HCT116 (cell line): Measurements from ENCODE around the gene INPP5F. TPM values are rescaled to one million over a fixed set of nuclear protein-coding genes. Genes with fewer than 3 reads are reported as not detected.
A peak's percentile ranks its signal among the peaks of the same experiment; 100 is the strongest.

Experiments used
- ATAC-seq: fragments of 200-7000 bp; cut with Tn5 transposase; 2 replicates; pipeline ENCODE4 v1.9.1; 2020; ENCODE audit warnings: mild to moderate bottlenecking, moderate library complexity
- BruUV-seq: library from RNA; stranded (reverse); fragments of 400-500 nt; replicated peaks from 2 replicates; lab custom pipeline; 2021; lab: Mats Ljungman, UMichigan
- CTCF ChIA-PET: fragments of 300-600 bp; sonication (Branson Sonifier 250); formaldehyde crosslinking; loops from one replicate; lab custom pipeline; 2021; ENCODE audit warnings: antibody characterized with exemption; lab: Charles Lee
- POLR2A ChIA-PET: fragments of 300-600, 350-600 bp; sonication (Branson Sonifier 250); formaldehyde crosslinking; loops from one replicate; lab custom pipeline; 2021; ENCODE audit warnings: antibody characterized with exemption; lab: Charles Lee
- RAD21 ChIA-PET, 2 experiments: fragments of 300-600 bp; sonication (Branson Sonifier 250); formaldehyde crosslinking; loops; one replicate each; lab custom pipeline; 2023; ENCODE audit warnings: low total read pairs in 2 of 2; ENCODE audit not compliant: uncharacterized antibody in 2 of 2, unreplicated experiment in 2 of 2, low non-redundant PET in 1 of 2; lab: Charles Lee
- DNase-seq: peaks from one replicate; pipeline ENCODE4 v3.0.0-alpha.2; 2010; ENCODE audit warnings: low read depth, low spot score
- H2AFZ ChIP-seq: fragments of 200-600 bp; shearing (Covaris generic), sonication (generic); 2 replicates; pipeline ENCODE4 v1.6.1; 2017; ENCODE audit warnings: low read depth, mixed run types, mixed read lengths, antibody characterized with exemption, low read length; ENCODE audit not compliant: poor library complexity, severe bottlenecking
- H3K27ac ChIP-seq: 2 replicates; pipeline ENCODE4 v1.5.1; 2012; ENCODE audit warnings: low read depth, low read length
- H3K27me3 ChIP-seq: fragments of 200-600 bp; sonication (generic); 2 replicates; pipeline ENCODE4 v1.6.1; 2016; ENCODE audit warnings: mixed run types, low read length, mixed read lengths; ENCODE audit not compliant: insufficient read depth
- H3K36me3 ChIP-seq, 2 experiments: fragments of 200-500 bp in 1 of 2; fragments of 200-600 bp in 1 of 2; sonication (Bioruptor generic) in 1 of 2; sonication (generic) in 1 of 2; 2 replicates each; pipeline versions ENCODE4 v1.5.1 to v1.6.1; 2014 to 2016; ENCODE audit warnings: low read length in 2 of 2, inconsistent platforms in 1 of 2, mixed read lengths in 1 of 2, mixed run types in 1 of 2; ENCODE audit not compliant: insufficient read depth in 2 of 2, control insufficient read depth in 1 of 2
- H3K4me1 ChIP-seq, 2 experiments: fragments of 200-600 bp in 1 of 2; sonication (generic) in 1 of 2; 2 replicates each; pipeline versions ENCODE4 v1.5.1 to v1.6.1; 2012 to 2017; ENCODE audit warnings: low read length in 2 of 2, inconsistent platforms in 1 of 2, mild to moderate bottlenecking in 1 of 2, mixed read lengths in 1 of 2, mixed run types in 1 of 2, moderate library complexity in 1 of 2; ENCODE audit not compliant: insufficient read depth in 2 of 2, control insufficient read depth in 1 of 2
- H3K4me2 ChIP-seq: fragments of 200-600 bp; sonication (generic); 2 replicates; pipeline ENCODE4 v1.6.1; 2017; ENCODE audit warnings: mixed run types, low read length, mixed read lengths
- H3K4me3 ChIP-seq, 2 experiments: fragments of 200-600 bp in 1 of 2; sonication (generic) in 1 of 2; replicated peaks in 1 of 2; 2 replicates each; pipeline ENCODE4 v1.5.1; 2011 to 2016; ENCODE audit warnings: low read length in 2 of 2, control low read depth in 1 of 2, low read depth in 1 of 2, mild to moderate bottlenecking in 1 of 2, mixed read lengths in 1 of 2, mixed run types in 1 of 2
- H3K79me2 ChIP-seq: fragments of 200-600 bp; sonication (generic); 2 replicates; pipeline ENCODE4 v1.6.1; 2017; ENCODE audit warnings: mild to moderate bottlenecking, mixed run types, low read length, moderate library complexity, mixed read lengths; ENCODE audit not compliant: insufficient read depth
- H3K9ac ChIP-seq: fragments of 200-600 bp; sonication (generic); 2 replicates; pipeline ENCODE4 v1.6.1; 2016; ENCODE audit warnings: low read length, mixed read lengths
- H3K9me2 ChIP-seq: fragments of 200-600 bp; sonication (generic), shearing (Covaris generic); 2 replicates; pipeline ENCODE4 v1.6.1; 2017; ENCODE audit warnings: mixed run types, mild to moderate bottlenecking, moderate library complexity; ENCODE audit not compliant: insufficient read depth
- H3K9me3 ChIP-seq, 2 experiments: fragments of 200-500 bp in 1 of 2; fragments of 200-600 bp in 1 of 2; sonication (Bioruptor generic) in 1 of 2; sonication (generic) in 1 of 2; 2 replicates each; pipeline ENCODE4 v1.6.1; 2014 to 2017; ENCODE audit warnings: low read length in 2 of 2, mixed read lengths in 2 of 2, inconsistent platforms in 1 of 2, low read depth in 1 of 2, mild to moderate bottlenecking in 1 of 2, mixed run types in 1 of 2, moderate library complexity in 1 of 2; ENCODE audit not compliant: control insufficient read depth in 1 of 2, insufficient read depth in 1 of 2
- H4K20me1 ChIP-seq: fragments of 200-600 bp; sonication (generic), shearing (Covaris generic); 2 replicates; pipeline ENCODE4 v1.6.1; 2017; ENCODE audit warnings: mixed run types, mild to moderate bottlenecking, moderate library complexity; ENCODE audit not compliant: insufficient read depth
- CBX3 ChIP-seq: IDR thresholded peaks from 2 replicates; pipeline ENCODE4 v1.6.1; 2012; ENCODE audit warnings: low read depth
- CEBPB ChIP-seq: IDR thresholded peaks from 2 replicates; pipeline ENCODE4 v1.6.1; 2012; ENCODE audit warnings: low read depth
- CTCF ChIP-seq, 3 experiments: fragments of 200-600 bp in 1 of 3; sonication (generic) in 1 of 3; IDR thresholded peaks in 2 of 3; conservative IDR thresholded peaks in 1 of 3; 2 replicates each; pipeline ENCODE4 v1.5.1; 2012 to 2017; ENCODE audit warnings: low read depth in 2 of 3, low read length in 2 of 3, antibody characterized with exemption in 1 of 3, borderline replicate concordance in 1 of 3, control low read depth in 1 of 3, mild to moderate bottlenecking in 1 of 3, mixed read lengths in 1 of 3, mixed run types in 1 of 3, moderate library complexity in 1 of 3; ENCODE audit not compliant: insufficient read depth in 1 of 3
- EZH2 ChIP-seq: fragments of 200-600 bp; sonication (generic); IDR thresholded peaks from 2 replicates; pipeline ENCODE4 v1.6.1; 2017; ENCODE audit warnings: antibody characterized with exemption, mixed run types
- EZH2phosphoT487 ChIP-seq: fragments of 200-600 bp; IDR thresholded peaks from 2 replicates; pipeline ENCODE4 v1.6.1; 2018; ENCODE audit warnings: antibody characterized with exemption, borderline replicate concordance
- FOSL1 ChIP-seq: IDR thresholded peaks from 2 replicates; pipeline ENCODE4 v1.6.1; 2012; ENCODE audit warnings: low read depth
- POLR2A ChIP-seq: IDR thresholded peaks from 2 replicates; pipeline ENCODE4 v1.7.0; 2011; ENCODE audit warnings: borderline replicate concordance; ENCODE audit not compliant: insufficient read depth, insufficient read length; ENCODE audit errors: extremely low read depth
- POLR2AphosphoS5 ChIP-seq: IDR thresholded peaks from 2 replicates; pipeline ENCODE4 v1.6.1; 2011; ENCODE audit warnings: mild to moderate bottlenecking, low read depth, low read length, moderate library complexity
- RAD21 ChIP-seq: IDR thresholded peaks from 2 replicates; pipeline ENCODE4 v1.6.1; 2012; ENCODE audit warnings: low read depth, mild to moderate bottlenecking
- REST ChIP-seq: IDR thresholded peaks from 2 replicates; pipeline ENCODE4 v1.6.1; 2012; ENCODE audit warnings: low read depth
- SP1 ChIP-seq: IDR thresholded peaks from 2 replicates; pipeline ENCODE4 v1.6.1; 2012; ENCODE audit warnings: low read depth
- SRF ChIP-seq: IDR thresholded peaks from 2 replicates; pipeline ENCODE4 v1.6.1; 2012; ENCODE audit warnings: low read depth
- TCF7L2 ChIP-seq: IDR thresholded peaks from 2 replicates; pipeline ENCODE4 v1.7.0; 2011; ENCODE audit warnings: borderline replicate concordance, inconsistent platforms; ENCODE audit not compliant: insufficient read depth, insufficient read length; ENCODE audit errors: extremely low read depth
- ZBTB33 ChIP-seq: IDR thresholded peaks from 2 replicates; pipeline ENCODE4 v1.6.1; 2011; ENCODE audit warnings: mild to moderate bottlenecking, low read length, moderate library complexity; ENCODE audit not compliant: insufficient replicate concordance; ENCODE audit errors: extremely low read depth
- ZFX ChIP-seq: fragments of 450-650 bp; IDR thresholded peaks from 2 replicates; pipeline ENCODE4 v1.6.1; 2017
- intact Hi-C: fragments of 100-400 bp; cut with micrococcal nuclease; formaldehyde crosslinking; loops from 2 replicates; pipeline ENCODE4 v1.10.0; 2022
- total RNA-seq: library from RNA; stranded (reverse); gene quantifications from one replicate; pipeline ENCODE4 v1.2.1, GENCODE V29; 2021; ENCODE audit not compliant: unreplicated experiment

The INPP5F gene
- total RNA-seq, 1 experiment from 2014 or later = 21.6 TPM

- TF ChIP-seq TCF7L2 = no peak
- no peak for TF ChIP-seq POLR2A
These were observed 38.4 kb upstream of the INPP5F start (continued) for GRCh38 chr10:119687192-119688032.

GRCh38 chr10:119688033-119688508, 37.8 kb upstream of the INPP5F start:
- ChIA-PET RAD21 (interaction anchor here in 1 of 2 experiments (1.3 kb wide), 1 partner anchor 38 kb away, joined by 4 read pairs; the partner anchor contains the start of gene INPP5F), CTCF (interaction anchor here (0.9 to 2.2 kb wide), 3 partner anchors 53 to 171 kb away, joined by 4 to 16 read pairs (median 13); no protein-coding TSS in a partner anchor), POLR2A (interaction anchor here (1.0 kb wide), 2 partner anchors 37 to 172 kb away, joined by 3 read pairs; partner anchors contain the start of gene BAG3)
- ATAC-seq (no peak), DNase-seq (no peak)
- peaks cover 0 to 12% of the 10 kb centered on the region in 2 experiments; a peak in 1 of 4 replicates for H3K4me1 ChIP-seq
- H3K27me3 ChIP-seq = no peaks in the 10 kb centered on the region
- H4K20me1 ChIP-seq = no peaks in the 10 kb centered on the region
- no peaks in the 10 kb centered on the region for H3K36me3 ChIP-seq
- TF ChIP-seq ZFX (no peak), REST (no peak), SRF (peak; percentile 60; the same call in 1 of the 2 replicates), CBX3 (no peak), TCF7L2 (no peak), EZH2phosphoT487 (no peak), CTCF (IDR thresholded peaks at IDR 0.05 in 2 of 3, conservative IDR thresholded peaks at IDR 0.05 in 1 of 3; ENCODE audit: borderline replicate concordance in 1 of 3, insufficient read depth in 1 of 3, low read depth in 2 of 3, low read length in 2 of 3) (peak in 2 of 3 experiments; percentile 12 to 18; a peak in 1 of 6 replicates), RAD21 (peak; percentile 32; the same call in 1 of the 2 replicates), SP1 (no peak), CEBPB (no peak), POLR2AphosphoS5 (no peak), FOSL1 (no peak), ZBTB33 (no peak), EZH2 (no peak)
- no peaks in the 10 kb centered on the region for H3K9me2 ChIP-seq
- no peak overlapping the region for H2AFZ ChIP-seq
- no TSS peak for BruUV-seq
- intact Hi-C loops = loop anchor here (5.0 to 10.0 kb wide), 2 partner anchors 34 to 737 kb away; no protein-coding TSS in a partner anchor
- H3K4me2 ChIP-seq = no peak overlapping the region
- H3K27ac ChIP-seq = no peak overlapping the region
- H3K9me3 ChIP-seq = no peaks in the 10 kb centered on the region
- H3K4me3 ChIP-seq = no peak overlapping the region
- no peaks in the 10 kb centered on the region for H3K79me2 ChIP-seq
- H3K9ac ChIP-seq = no peak overlapping the region
